ENCODE measurements around the gene GLRX5.

GLRX5 gene

DNA sequence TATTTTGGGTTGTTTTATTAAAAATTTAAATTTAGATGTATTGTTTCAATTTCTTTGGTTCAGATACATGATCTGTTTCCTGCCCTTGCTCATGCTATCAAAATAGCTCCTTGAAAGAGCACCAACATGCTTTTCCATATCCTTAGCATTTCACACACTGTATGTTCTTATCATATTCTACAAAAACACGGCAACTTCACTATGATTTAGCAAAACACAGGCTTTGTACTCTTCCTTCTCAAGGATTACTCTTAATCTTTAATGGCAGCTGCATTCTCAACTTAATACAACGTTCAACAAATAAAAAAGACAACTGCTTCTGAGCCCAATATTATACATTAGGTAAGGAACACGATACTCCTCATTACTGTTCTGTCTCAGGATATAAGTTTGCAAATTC, 2.9 kb upstream of the GLRX5 start:
- DNase-seq (ENCODE audit: low read depth in 2 of 3, low spot score in 2 of 3) = no peak

DNA sequence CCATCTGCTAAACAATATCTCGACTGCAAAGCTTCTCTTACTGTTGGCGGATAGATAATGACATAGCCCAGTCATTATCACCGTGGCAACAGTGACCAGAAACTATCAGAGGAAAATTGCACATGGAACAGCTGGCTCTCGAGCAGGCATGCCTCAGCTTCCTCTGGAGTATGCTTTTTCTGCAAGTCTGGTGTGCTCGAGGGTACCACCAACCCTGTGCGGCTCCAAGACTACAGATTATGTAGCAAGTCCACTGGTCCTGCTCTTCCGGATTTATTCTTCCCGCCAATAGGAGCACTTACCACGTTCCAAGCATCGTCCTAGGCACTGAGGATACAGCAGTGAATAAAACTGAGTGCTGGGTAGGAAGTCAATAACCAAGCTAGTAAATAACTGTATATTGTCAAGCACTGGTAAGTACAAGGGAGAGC, 1.4 kb upstream of the GLRX5 start:
- no peak for DNase-seq (ENCODE audit: low read depth in 2 of 3, low spot score in 2 of 3)

DNA sequence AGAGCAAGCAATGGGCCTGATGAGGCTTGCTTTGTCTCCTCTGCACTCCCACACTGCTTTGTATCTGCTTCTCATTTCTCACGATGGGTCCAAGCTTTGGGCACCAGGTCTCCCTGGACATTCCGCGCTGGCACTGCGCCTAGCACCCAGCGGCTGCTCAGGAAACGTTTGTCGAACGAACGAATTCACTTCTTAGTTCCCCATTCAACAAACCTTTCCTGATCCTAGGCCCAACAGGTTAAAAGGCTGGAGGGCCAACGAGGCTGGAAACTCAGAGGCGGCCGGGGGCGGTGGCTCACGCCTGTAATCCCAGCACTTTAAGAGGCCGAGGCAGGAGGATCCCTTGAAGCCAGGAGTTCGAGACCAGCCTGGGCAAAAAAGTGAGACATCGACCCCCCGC, 1.0 kb upstream of the GLRX5 start:
- no peak for DNase-seq (ENCODE audit: low read depth in 2 of 3, low spot score in 2 of 3)

DNA sequence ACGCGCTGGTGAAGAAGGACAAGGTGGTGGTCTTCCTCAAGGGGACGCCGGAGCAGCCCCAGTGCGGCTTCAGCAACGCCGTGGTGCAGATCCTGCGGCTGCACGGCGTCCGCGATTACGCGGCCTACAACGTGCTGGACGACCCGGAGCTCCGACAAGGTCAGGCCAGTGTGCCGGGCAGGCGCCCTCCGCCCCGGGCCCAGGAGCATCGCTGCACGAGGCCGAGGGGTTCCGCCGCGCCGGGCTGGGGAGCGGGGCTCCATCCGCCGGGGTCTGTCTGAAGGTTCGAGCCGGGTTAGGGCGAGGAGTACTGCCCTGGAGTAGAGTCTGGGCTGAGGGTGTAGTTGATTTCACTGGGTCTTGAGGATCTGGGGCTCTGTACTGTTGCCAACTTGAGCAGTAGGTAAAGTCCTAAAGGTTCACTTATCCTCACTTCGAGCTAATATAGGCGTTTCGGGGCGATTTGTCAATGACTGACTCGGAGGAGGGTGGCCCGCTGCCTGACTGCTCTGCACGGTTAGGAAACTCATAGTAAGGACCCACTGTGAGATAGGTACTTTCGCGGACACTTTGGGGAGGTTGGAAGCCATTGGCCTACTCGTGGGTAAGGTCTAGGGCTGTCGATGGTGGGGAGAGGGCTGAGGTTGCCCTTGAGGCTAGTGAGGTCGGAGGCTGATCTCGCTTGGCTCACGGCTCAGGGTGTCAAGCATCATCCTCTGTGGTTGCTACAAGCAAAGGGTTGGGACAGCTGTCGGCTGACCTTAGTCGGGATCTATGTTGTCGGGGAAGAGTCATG, 574 bp downstream of the GLRX5 start:
- DNase-seq (ENCODE audit: low read depth in 2 of 3, low spot score in 2 of 3) = no peak

DNA sequence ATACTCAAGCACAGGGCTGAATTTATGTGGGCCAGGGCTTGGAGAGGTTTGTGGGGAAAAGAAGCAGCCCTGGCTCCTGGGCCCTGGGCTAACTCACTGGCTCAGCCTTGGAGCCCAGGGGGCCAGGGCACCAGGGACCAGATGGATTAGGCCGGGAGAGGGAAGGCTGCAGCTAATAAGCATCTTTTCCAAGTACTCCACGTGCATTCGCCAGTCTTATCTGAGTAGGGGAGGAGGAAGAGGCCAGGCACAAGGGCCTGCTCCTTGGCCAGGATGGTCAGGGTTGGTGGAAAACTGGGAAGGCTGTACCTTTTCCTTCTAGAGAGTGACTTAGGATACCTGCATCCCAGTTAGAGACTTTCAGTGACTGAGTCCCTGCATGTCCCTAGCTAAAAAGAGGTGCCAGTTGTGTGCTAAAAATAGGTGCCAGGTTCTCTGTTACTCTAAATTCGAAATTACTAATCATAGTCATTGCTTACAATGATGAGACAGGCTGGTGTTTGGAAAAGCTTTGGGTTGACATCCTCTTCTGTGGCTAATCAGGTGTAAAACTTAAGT, 1.3 kb downstream of the GLRX5 start:
- no peak for DNase-seq (ENCODE audit: low read depth in 2 of 3, low spot score in 2 of 3)

DNA sequence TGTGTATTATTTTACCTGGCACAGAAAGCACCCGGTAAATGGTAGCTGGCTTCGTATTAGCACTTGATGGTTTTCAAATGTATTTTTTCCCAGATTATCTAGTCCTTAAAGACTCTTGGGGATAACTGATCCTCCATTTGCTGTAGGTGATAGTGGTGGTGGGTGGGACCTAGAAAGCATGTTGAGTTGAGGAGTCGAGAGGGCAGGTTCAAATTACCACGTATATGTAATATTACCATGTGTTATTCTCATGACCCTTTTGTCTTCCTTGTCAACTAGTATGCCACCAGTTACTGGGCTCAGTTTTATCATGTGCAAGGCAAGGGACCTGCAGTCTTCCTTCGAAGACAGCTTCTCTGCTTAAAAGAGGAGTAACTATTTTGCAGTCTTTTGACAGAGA, 1.8 kb downstream of the GLRX5 start:
- no peak for DNase-seq (ENCODE audit: low read depth in 2 of 3, low spot score in 2 of 3)

DNA sequence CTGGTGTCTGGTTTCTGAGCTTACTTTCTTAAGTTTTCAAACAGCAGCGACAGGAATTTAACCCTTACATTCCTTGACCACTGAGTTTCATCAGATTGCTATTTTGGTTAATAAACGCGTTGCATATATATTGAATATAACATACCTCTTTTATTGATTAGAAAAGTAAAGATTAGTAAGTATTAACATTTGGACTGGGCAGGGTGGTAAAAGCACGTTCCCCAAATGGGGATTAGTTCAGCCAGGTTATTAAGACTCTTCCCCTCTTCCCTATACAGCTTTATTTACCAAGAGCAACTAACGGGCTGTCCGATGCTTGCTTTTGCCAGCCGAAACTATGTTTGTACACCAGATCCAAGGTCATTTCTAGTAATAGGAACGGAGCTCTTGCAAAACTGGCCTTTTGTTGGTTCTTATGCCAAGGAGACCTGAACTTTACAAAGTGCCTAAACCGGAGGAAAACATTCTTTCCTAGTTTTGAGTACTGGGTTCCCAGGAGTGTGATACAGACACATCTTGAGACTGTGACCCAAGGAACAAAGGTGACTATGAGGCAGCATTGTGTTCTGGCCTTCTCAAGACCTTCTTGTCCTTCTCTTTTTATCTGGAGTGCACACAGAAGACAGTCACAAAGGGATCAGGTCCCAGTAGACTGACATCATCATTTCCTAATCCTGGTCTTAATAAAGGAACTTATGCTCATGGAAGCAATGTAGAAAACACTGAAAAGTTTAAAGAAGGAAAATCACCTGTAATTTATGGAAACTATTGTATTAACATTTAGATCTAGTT, 2.6 kb downstream of the GLRX5 start:
- DNase-seq (ENCODE audit: low read depth in 2 of 3, low spot score in 2 of 3) = no peak

DNA sequence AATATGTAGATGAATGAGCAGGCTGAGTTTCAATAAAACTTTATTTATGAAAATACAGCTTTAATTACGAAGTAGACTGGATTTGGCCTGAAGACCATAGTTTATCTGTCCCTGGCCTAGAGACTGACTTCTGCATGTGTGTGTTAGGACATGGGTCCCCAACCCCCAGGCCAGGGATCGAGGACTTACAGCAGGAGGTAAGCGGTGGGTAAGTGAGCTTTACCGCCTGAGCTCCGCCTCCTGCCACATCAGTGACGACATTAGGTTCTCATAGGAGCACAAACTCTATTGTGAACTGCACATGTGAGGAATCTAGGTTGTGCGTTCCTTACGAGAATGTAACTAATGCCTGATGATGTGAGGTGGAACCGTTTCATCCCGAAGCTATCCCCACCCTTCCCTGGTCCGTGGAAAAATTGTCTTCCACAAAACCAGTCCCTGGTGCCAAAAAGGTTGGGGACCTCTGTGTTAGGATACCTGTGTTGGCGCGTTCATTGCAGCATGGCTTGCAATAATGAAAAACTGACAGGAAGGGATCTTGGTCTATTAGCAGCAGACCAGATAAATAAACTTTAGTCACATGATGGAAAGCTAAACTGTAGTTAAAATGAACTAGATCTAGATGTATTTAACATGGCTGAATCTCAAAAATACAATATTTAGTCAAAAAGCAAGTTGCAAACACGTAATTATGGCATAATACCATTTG, 4.1 kb downstream of the GLRX5 start:
- no peak for DNase-seq (ENCODE audit: low read depth in 2 of 3, low spot score in 2 of 3)

DNA sequence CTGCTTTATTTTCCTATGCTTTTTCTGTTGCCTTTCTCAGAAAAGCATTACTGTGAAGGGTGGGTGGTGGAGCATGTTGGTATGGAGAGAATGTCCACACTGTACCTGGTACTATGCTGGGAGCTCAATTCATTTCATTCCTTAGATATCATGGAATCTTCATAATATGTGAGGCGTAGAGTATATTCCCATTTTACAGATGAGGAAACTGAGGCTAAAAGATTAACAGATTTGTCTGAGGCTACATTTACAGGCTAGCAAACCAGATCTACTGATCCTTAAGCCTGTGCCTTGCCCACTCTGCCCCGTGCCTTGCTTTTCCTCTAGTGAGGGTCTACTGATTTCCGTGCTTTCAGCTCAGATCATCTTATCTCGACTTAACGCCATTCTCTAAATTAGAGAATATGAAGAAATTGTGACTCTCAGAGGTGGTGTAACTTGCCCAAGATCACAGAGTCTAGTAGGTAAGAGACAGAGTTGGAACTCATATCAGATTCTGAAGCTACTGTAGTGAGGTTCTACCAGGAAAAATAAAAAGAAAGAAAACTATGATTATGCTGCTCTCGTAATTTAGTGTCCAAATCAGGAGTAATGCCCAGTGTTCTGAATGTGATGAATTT, 5.5 kb downstream of the GLRX5 start:
- no peak for DNase-seq (ENCODE audit: low read depth in 2 of 3, low spot score in 2 of 3)

DNA sequence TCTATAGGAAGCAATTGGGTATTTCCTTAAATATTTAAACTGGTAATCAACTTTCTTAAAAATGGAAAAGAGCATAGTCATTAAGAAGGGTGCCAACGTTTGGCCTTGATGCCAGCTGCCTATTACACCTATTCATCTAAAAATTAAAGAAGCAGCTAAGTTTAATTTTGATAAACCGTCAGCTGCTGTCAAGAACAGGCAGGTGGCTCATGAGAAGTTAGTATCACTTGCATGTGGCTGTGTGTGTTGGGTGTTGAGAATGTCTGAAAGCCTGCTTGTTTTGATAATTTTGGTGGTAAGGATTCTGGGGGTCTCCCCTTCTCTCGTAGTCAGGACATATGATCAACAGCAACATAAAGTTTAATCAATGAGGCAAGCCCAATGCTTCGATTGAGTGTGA, 6.5 kb downstream of the GLRX5 start:
- no peak for DNase-seq (ENCODE audit: low read depth in 2 of 3, low spot score in 2 of 3)

DNA sequence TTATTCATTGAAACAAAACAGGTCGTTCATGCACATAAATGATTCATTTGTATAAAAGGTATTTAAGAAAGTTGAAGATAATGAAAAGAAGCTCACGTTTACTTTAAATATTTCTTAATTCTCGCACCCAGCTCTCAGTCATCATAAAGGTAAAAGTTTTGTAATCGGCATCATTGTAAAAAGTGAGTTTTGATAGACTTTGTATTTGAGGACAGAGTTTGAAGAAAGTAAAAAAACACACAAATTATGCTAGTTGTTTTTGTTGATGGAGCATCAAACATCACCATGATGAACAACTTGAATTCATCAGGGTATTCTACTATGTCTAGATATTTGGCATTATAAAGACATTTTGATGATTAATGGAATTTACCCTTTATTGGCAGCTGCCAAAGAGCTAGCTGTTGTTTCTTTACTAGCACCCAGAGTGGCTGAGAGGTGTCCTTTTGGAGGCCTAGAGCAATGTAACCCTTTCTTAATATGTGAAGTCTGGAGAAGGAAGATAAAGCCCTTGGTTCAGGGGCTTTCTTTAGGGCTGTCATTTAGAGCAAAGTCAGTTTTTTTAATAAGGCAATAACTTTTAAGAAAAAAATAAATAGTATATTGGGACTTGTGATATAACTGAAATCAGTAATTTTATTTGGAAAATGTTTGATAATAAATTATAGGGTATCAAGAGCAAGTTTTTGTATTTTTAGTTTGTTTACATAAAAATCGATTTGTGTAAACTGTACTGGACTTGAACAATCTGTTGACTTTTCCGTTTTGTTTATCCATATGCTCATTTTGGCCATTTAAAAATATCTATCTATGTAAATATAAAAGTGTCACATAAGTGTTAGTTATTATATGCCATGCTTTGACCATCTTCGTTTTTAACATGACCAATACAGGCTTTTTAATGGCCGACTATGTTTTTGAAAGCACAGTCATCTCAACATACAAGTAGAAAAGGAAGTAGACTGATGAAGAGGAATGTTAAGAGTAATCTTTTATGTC, 7.4 kb downstream of the GLRX5 start:
- DNase-seq (ENCODE audit: low read depth in 2 of 3, low spot score in 2 of 3) = no peak

DNA sequence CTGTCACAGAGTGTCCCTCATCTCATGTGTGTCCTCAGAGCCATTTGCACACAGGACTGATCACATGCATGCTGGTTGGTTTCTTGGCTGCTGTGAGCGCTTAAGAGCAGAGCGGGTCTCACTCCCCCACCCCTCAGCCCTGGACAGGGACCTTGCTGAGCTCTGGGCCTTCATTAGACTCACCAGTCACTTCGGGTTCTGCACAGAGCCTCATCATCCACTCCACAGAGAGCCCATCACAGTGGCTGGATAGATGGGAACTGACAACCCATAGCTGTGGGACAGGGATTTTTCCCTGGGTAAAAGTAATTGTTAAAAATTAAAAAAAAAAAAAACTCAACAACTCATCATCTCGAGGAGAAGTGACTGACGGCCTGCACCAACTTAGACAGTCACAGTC, 8.2 kb downstream of the GLRX5 start:
- DNase-seq (ENCODE audit: low read depth in 2 of 3, low spot score in 2 of 3) = no peak

DNA sequence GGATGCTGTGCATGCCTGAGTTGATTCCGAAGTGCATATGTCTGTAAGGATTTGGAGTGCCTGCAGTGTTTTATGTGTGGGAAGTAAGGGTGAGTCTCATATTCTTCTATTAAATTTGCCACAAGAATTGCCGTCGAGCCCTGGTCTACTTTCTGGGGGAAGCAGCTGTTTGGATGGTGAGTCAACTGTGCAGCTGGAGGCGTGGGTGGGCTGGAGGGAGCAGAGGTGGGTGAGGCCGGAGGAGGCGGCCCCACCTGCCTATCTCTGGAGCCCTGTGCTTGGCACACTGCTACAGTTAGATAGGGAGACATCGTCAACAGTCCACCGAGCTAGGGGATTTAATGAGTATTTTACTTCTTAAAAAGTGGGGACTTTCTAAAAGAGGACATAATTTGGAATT, 9.7 kb downstream of the GLRX5 start:
- DNase-seq (ENCODE audit: low read depth in 2 of 3, low spot score in 2 of 3) = no peak

DNA sequence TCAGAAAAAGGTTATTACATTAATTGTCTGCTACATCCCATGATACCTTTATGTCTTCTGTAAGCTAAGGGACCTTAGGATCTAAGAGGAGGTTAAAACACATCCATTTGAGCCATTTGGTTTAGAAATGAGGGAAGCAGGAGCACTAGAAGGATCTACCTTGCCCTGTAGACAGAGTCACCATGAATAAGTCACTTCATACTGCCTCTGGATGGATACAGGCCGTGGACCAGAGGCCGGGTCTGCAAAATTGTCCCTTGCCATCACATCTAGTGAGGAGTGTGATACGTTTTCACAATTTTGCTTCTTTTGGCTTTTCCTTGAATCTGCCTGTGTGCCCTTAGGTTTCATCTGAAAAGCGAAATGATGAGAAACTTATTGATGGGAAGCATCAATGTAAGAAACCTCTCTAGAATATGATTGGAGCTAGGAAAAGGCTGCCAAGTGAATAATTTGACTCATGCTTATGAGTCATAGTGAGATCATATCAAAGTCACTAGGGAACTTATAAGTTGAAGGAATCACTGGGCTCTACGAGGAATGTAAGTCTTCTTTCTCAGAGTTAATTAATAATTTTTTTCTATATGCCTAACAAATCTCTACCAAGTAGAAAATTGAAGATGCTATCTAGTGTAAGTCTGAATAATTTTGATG, 10.8 kb downstream of the GLRX5 start:
- DNase-seq (ENCODE audit: low read depth in 2 of 3, low spot score in 2 of 3) = no peak

DNA sequence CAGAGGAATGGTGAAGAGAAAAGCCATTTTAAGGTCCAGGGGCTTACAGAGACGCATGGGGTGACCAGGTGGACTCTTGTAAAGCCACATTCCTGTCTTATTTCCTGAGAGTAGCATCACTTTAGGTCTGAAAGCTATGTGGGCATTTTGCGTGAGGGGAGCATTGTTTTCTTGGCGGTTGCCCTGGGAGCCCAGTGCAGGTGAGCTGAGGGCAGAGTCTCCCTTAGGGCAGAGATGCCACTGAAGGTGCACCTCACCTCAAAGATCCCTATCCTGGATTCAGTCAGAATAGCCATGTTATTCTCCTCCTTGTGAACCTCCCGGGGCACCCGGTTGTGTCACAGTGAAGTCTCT, 12.4 kb downstream of the GLRX5 start:
- DNase-seq (ENCODE audit: low read depth in 2 of 3, low spot score in 2 of 3) = no peak

DNA sequence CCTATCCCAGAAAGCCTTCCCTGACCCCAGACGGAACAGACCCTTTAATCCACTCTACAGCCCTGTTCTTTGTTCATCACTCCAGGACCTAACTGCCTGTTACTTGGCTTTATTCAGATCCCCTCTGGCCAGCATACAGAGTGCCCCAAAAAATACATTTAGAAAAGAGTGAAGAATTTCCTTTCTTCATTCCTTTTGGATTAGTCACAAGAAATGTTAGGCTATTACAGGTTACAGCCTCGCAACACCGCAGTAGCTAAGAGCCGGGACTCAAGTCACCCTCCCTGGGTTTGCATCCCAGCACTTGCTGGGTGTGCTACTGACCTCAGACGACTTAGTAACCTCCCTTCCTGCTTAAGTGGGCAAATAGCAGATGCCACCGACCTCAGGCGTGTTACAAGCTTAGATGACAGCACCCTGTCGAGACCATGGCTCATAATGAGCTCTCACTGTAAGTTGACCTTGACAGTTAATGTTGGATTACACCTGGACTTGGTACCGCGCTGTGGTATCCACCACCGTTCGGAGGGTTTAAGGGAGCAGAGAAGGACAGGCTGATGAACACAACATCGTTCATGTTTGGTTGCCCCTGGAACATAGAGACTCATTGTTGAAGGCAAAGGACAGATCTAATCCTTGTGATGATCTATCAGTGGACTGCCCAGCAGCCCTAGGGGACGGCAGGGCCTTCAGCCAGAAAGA, 12.9 kb downstream of the GLRX5 start:
- no peak for DNase-seq (ENCODE audit: low read depth in 2 of 3, low spot score in 2 of 3)

DNA sequence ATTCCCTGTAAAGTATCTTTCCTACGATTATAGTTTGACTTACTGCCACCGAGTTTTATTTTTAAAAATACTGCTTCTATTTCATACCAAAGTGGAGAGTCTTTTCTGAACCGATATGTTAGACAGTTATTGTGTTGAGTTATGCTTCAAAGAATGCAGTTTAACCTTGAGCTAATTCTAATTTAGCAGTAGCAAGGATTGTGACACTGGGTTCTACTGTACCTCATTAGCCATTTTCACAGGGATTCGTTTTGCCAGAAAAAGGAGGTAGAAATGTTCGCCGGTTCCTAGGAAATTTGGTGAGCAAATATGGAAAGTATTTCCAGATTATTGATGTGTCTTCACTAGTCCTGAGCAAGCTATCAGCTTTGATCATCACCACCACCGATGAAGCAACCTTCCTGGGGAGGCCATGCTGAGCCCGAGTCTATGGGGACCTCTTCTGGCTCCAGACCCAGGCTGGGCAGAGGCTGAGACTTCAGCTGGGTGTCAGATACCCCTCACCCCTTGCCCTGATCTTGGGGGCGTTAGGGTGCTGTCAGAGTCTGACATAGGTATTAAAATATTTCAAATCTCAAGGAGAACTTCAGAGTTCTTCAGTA, 13.6 kb downstream of the GLRX5 start:
- DNase-seq (ENCODE audit: low read depth in 2 of 3, low spot score in 2 of 3) = no peak

Measured in activated CD8-positive, alpha-beta memory T cell treated with anti-CD3 and anti-CD28 coated beads for 48 hours (primary cell).